ENCODE results near the gene UBFD1.

DNA sequence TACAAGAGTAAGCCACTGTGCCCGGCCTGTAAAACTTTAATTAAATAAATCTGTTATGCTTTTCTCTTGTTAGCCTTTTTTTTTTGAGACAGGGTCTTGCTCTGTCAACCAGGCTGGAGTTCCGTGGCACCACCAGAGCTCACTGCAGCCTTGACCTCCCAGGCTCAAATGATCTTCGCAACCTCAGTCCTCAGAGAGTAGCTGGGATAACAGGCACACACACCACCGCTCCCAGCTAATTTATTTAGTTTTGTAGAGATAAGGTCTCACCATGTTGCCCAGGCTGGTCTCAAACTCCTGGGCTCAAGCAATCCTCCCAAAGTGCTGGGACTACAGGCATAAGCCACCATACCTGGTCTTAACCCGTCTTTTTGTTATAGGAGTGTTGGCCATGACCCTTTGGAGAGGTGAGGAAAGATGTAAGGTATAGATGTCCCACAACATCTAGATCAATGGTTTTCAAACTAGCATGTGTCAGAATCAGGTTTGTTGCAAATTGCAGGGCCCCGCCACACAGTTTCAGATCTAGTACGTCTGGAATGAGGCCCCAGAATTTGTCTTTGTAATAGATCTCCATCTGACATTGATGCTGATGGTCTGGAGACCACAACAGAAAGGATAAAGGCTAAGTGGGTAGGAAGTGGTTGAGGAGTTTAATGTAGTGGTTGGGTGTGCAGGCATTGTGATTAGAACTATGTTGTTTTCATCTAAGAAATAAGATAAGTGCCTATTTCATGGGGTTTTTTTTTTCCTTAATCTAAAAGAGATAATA lies 43.0 kb upstream of the UBFD1 start:
- TF ChIP-seq EZH2phosphoT487 (IDR thresholded peaks at IDR 0.05; ENCODE audit: low read depth, severe bottlenecking, unreplicated experiment) (no peak), EZH2 (IDR thresholded peaks at IDR 0.05; ENCODE audit: borderline replicate concordance) (no peak)

Measured in hepatocyte (in vitro differentiated cells).